HG03354 (cell line): ENCODE measurements around the gene USP16.

Experiments used
- ATAC-seq: cut with Tn5 transposase; IDR thresholded peaks from one replicate; pipeline ENCODE4 v1.9.1; 2021; ENCODE audit warnings: mild to moderate bottlenecking; ENCODE audit not compliant: unreplicated experiment, poor library complexity, severe bottlenecking

Gene USP16

GRCh38 chr21:29078869-29079767 is 54.6 kb downstream of the USP16 start:
- peak; percentile 53 for ATAC-seq

GRCh38 chr21:29080454-29080941 is 56.0 kb downstream of the USP16 start:
- no peak for ATAC-seq

- ATAC-seq = no peak
These were observed 57.8 kb downstream of the USP16 start for GRCh38 chr21:29082046-29082815.

- no peak for ATAC-seq
These were observed 58.8 kb downstream of the USP16 start for GRCh38 chr21:29083306-29083705.

GRCh38 chr21:29084372-29084771 is 59.9 kb downstream of the USP16 start:
- no peak for ATAC-seq

GRCh38 chr21:29085106-29085752 is 60.8 kb downstream of the USP16 start:
- ATAC-seq = no peak

- ATAC-seq = no peak
These were observed 66.6 kb downstream of the USP16 start for GRCh38 chr21:29091033-29091432.

GRCh38 chr21:29092102-29092959 is 67.9 kb downstream of the USP16 start:
- ATAC-seq = no peak

- ATAC-seq = no peak
These were observed 71.9 kb downstream of the USP16 start for GRCh38 chr21:29096218-29097015.

- ATAC-seq = no peak
These were observed 73.7 kb downstream of the USP16 start for GRCh38 chr21:29098156-29098555.

GRCh38 chr21:29102791-29103257 is 78.4 kb downstream of the USP16 start:
- no peak for ATAC-seq
